Endometrial microvascular endothelial cells (primary cell): ENCODE data around the gene SOD1. TPM values are rescaled to one million over a fixed set of nuclear protein-coding genes. Genes with fewer than 3 reads are reported as not detected.
"Not testable (repeated sequence)": the region's sequence is repeated elsewhere in the genome, so short reads cannot be mapped to it uniquely, and the experiment has no call there.

Experiments
- in situ Hi-C: cut with HindIII; loops from 2 replicates; pipeline ENCODE4 v1.10.0; 2017; ENCODE audit warnings: low sequenced_read_pairs, low pct_unique_long_range_greater_than_20kb; ENCODE audit errors: inconsistent ontology term
- total RNA-seq: library from RNA; depleted of rRNA; stranded (reverse); fragments of >200 nt; gene quantifications from one replicate; pipeline ENCODE4 v1.2.3, GENCODE V29; 2015; ENCODE audit errors: inconsistent ontology term

Gene SOD1
- total RNA-seq, 1 donor from 2014 or later: 216 TPM

- in situ Hi-C loops: not testable (repeated sequence)
Observed at GRCh38 chr21:31651491-31651890, 8.0 kb upstream of the SOD1 start.

GRCh38 chr21:31654340-31654739 is 5.2 kb upstream of the SOD1 start:
- in situ Hi-C loops: no loop called here

GRCh38 chr21:31654821-31655580 is 4.5 kb upstream of the SOD1 start:
- in situ Hi-C loops: not testable (repeated sequence)

GRCh38 chr21:31656199-31657095 is 3.0 kb upstream of the SOD1 start:
- in situ Hi-C loops: no loop called here

- in situ Hi-C loops: no loop called here
Observed at GRCh38 chr21:31658053-31658452, 1.4 kb upstream of the SOD1 start.

- in situ Hi-C loops: no loop called here
Observed at GRCh38 chr21:31659286-31659535, 282 bp upstream of the SOD1 start.

GRCh38 chr21:31660259-31660565 is 719 bp downstream of the SOD1 start:
- in situ Hi-C loops: no loop called here

GRCh38 chr21:31660591-31660990 is 1.1 kb downstream of the SOD1 start:
- in situ Hi-C loops: no loop called here

GRCh38 chr21:31663584-31664249 is 4.2 kb downstream of the SOD1 start:
- in situ Hi-C loops: no loop called here

- in situ Hi-C loops: no loop called here
Observed at GRCh38 chr21:31665397-31665796, 5.9 kb downstream of the SOD1 start.

- in situ Hi-C loops: not testable (repeated sequence)
Observed at GRCh38 chr21:31665869-31666268, 6.4 kb downstream of the SOD1 start.

- in situ Hi-C loops: no loop called here
Observed at GRCh38 chr21:31666445-31667010, 7.0 kb downstream of the SOD1 start.

GRCh38 chr21:31667132-31667531 is 7.6 kb downstream of the SOD1 start:
- in situ Hi-C loops: no loop called here

- in situ Hi-C loops: no loop called here
Observed at GRCh38 chr21:31667639-31668038, 8.1 kb downstream of the SOD1 start.

- in situ Hi-C loops: no loop called here
Observed at GRCh38 chr21:31668651-31669491, 9.4 kb downstream of the SOD1 start.

GRCh38 chr21:31670070-31670469 is 10.6 kb downstream of the SOD1 start:
- in situ Hi-C loops: no loop called here

GRCh38 chr21:31671146-31671716 is 11.7 kb downstream of the SOD1 start:
- in situ Hi-C loops: no loop called here

- in situ Hi-C loops: no loop called here
Observed at GRCh38 chr21:31671931-31672330, 12.4 kb downstream of the SOD1 start.
